Measurements from ENCODE around the gene PRRG3.

DNA sequence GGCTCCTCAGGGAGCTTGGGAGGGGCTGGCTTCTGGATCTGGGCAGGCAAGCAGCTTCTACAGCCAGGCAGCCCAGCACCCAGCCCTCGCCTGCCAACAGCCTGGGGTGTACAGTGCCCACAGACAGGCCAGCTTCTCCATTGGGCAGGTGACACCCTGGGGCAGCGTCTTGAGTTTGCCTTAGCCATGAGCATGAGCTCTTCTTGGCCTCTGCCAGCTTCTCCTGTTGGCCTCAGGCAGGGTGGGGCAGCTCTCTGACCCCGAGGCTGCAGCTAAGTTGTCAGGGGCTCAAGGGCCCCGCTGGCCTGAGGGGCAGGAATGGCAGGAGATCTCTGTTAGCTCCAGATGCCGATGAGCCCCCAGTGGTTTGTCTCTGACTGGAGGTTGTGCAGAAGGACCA lies 31.5 kb downstream of the PRRG3 start:
- TF ChIP-seq POLR2A (IDR thresholded peaks at IDR 0.05): no peak
- TF ChIP-seq, protein P1, sequence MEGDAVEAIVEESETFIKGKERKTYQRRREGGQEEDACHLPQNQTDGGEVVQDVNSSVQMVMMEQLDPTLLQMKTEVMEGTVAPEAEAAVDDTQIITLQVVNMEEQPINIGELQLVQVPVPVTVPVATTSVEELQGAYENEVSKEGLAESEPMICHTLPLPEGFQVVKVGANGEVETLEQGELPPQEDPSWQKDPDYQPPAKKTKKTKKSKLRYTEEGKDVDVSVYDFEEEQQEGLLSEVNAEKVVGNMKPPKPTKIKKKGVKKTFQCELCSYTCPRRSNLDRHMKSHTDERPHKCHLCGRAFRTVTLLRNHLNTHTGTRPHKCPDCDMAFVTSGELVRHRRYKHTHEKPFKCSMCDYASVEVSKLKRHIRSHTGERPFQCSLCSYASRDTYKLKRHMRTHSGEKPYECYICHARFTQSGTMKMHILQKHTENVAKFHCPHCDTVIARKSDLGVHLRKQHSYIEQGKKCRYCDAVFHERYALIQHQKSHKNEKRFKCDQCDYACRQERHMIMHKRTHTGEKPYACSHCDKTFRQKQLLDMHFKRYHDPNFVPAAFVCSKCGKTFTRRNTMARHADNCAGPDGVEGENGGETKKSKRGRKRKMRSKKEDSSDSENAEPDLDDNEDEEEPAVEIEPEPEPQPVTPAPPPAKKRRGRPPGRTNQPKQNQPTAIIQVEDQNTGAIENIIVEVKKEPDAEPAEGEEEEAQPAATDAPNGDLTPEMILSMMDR (IDR thresholded peaks at IDR 0.05): no peak
- no peak for TF ChIP-seq POLR2AphosphoS5 (IDR thresholded peaks at IDR 0.05)

All from breast epithelium (tissue), 3 donors.